Measurements from ENCODE around the gene TSBP1. TPM values are rescaled to one million over a fixed set of nuclear protein-coding genes. Genes with fewer than 3 reads are reported as not detected.

The TSBP1 gene
- total and polyA plus RNA-seq, 2 of the 8 experiments (the other 6 are each of a cell fraction or from before 2014, with no cell fraction given), result not detected

GRCh38 chr6:32318501-32318900 lies 53.2 kb downstream of the TSBP1 start:
- Histone ChIP-seq H3K4me3 (ENCODE audit: extremely low read depth in 1 of 4, insufficient read depth in 2 of 4, low read depth in 3 of 4, low read length in 4 of 4) (no peak overlapping the region), H3K79me1 (ENCODE audit: low read depth, low read length) (no peaks in the 10 kb centered on the region), H3K9me3 (ENCODE audit: insufficient read depth in 2 of 2, low read depth in 1 of 2, low read length in 1 of 2) (no peaks in the 10 kb centered on the region), H2BK5ac (ENCODE audit: low read depth, low read length) (no peak overlapping the region), H3K18ac (ENCODE audit: extremely low read depth, low read length) (no peak overlapping the region), H3K27me3 (replicated peaks in 1 of 4; ENCODE audit: control insufficient read depth in 3 of 4, extremely low read depth in 1 of 4, insufficient read depth in 3 of 4, low read length in 3 of 4) (no peaks in the 10 kb centered on the region), H3K36me3 (ENCODE audit: control insufficient read depth in 2 of 4, insufficient read depth in 4 of 4, low read length in 3 of 4) (no peaks in the 10 kb centered on the region), H4K91ac (replicated peaks; ENCODE audit: insufficient read length, low read length) (no peak overlapping the region), H2BK12ac (ENCODE audit: low read depth, low read length) (no peak overlapping the region), H3K23me2 (ENCODE audit: low read depth, low read length) (no peaks in the 10 kb centered on the region), H2AFZ (ENCODE audit: low read length) (no peak overlapping the region), H3K4me1 (replicated peaks in 1 of 4; ENCODE audit: control insufficient read depth in 3 of 4, insufficient read depth in 4 of 4, low read length in 3 of 4) (no peaks in the 10 kb centered on the region; a peak in 1 of 7 replicates), H4K5ac (ENCODE audit: insufficient read length, low read depth, low read length) (no peak overlapping the region), H3K4me2 (ENCODE audit: insufficient read depth in 1 of 2, low read depth in 2 of 2, low read length in 2 of 2) (no peak overlapping the region), H3K79me2 (ENCODE audit: control insufficient read depth in 1 of 2, insufficient read depth in 2 of 2, low read length in 2 of 2) (no peaks in the 10 kb centered on the region), H2AK5ac (ENCODE audit: low read depth, low read length) (no peak overlapping the region), H4K8ac (ENCODE audit: extremely low read depth, insufficient read depth, low read length) (no peak overlapping the region), H3K14ac (ENCODE audit: insufficient read length) (no peak overlapping the region), H2BK120ac (replicated peaks; ENCODE audit: low read depth, low read length) (no peak overlapping the region), H2BK15ac (ENCODE audit: low read length) (no peak overlapping the region), H3K9ac (replicated peaks in 1 of 4; ENCODE audit: extremely low read depth in 1 of 4, low read depth in 3 of 4, low read length in 3 of 4) (no peak overlapping the region), H3K23ac (ENCODE audit: insufficient read length) (no peak overlapping the region), H3K27ac (ENCODE audit: low read depth, low read length) (no peak overlapping the region), H3K56ac (replicated peaks; ENCODE audit: insufficient read length, low read depth, low read length) (no peak overlapping the region), H4K20me1 (replicated peaks in 1 of 2; ENCODE audit: control insufficient read depth in 1 of 2, insufficient read depth in 2 of 2, low read length in 2 of 2) (no peaks in the 10 kb centered on the region), H3K4ac (replicated peaks; ENCODE audit: insufficient read length, low read depth, low read length) (no peak overlapping the region), H2BK20ac (ENCODE audit: low read length) (no peak overlapping the region)
- FAIRE-seq, result no peak
- no peak for DNase-seq (ENCODE audit: low read depth in 1 of 2, low spot score in 2 of 2)
- ChIA-PET CTCF (ENCODE audit: partially characterized antibody) (no interaction called here), POLR2A (ENCODE audit: partially characterized antibody) (no interaction called here)
- TF ChIP-seq CTBP2 (IDR thresholded peaks at IDR 0.05; ENCODE audit: borderline replicate concordance, insufficient read depth, insufficient read length, low read length), result no peak
